DMS153 treated with DMSO at 0.1 percent for 48 hours (cell line): ENCODE measurements around the gene NR5A1.

Experiments used
- DNase-seq: peaks from one replicate; lab custom pipeline; 2025; ENCODE audit not compliant: unreplicated experiment; lab: John Stamatoyannopoulos, UW

The NR5A1 gene

GRCh38 chr9:124444166-124444565 lies 63.0 kb downstream of the NR5A1 start:
- DNase-seq: no peak

GRCh38 chr9:124443625-124444024 lies 63.6 kb downstream of the NR5A1 start:
- no peak for DNase-seq

- DNase-seq: no peak
Measured at GRCh38 chr9:124442826-124443225, 64.4 kb downstream of the NR5A1 start.

- DNase-seq: no peak
Measured at GRCh38 chr9:124442379-124442778, 64.8 kb downstream of the NR5A1 start.

GRCh38 chr9:124441291-124441690 lies 65.9 kb downstream of the NR5A1 start:
- DNase-seq: no peak

GRCh38 chr9:124440786-124441185 lies 66.4 kb downstream of the NR5A1 start:
- no peak for DNase-seq

GRCh38 chr9:124439686-124440243 lies 67.4 kb downstream of the NR5A1 start:
- DNase-seq: no peak

GRCh38 chr9:124439086-124439485 lies 68.1 kb downstream of the NR5A1 start:
- no peak for DNase-seq

GRCh38 chr9:124438091-124438490 lies 69.1 kb downstream of the NR5A1 start:
- DNase-seq: no peak

GRCh38 chr9:124437086-124437485 lies 70.1 kb downstream of the NR5A1 start:
- no peak for DNase-seq

- DNase-seq: no peak
Measured at GRCh38 chr9:124436320-124436719, 70.9 kb downstream of the NR5A1 start.
